HL-60 (cell line): ENCODE data around the gene ASS1.

Source experiments
- GABPA ChIP-seq: IDR thresholded peaks from 2 replicates; pipeline ENCODE4 v1.6.1; 2012; ENCODE audit warnings: low read depth
- POLR2AphosphoS5 ChIP-seq: IDR thresholded peaks from 2 replicates; pipeline ENCODE4 v1.6.1; 2012; ENCODE audit warnings: low read depth
- TF ChIP-seq, protein P1 (sequence below): IDR thresholded peaks from one replicate; pipeline ENCODE4 v1.5.1; 2011; ENCODE audit warnings: low read length, control low read depth, inconsistent platforms; ENCODE audit not compliant: insufficient read depth

DNA sequence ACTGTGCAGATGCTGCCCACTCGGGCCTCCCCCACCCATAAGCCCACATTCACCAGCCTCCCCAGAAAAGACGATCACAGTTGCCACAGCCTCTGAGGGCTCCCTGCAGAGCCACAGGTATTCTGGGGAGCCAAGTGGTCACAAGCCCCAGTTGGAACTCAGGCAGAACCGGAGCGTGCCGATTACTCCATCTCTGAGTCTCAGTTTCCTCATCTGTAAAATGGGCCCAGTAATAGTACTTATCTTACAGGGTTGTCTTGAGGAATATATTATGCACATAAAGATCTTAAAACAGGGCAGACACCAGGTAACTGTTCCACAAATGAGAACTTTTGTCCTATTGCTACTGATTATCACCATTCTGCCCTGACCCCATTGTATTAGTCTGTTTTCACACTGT is 77.0 kb downstream of the ASS1 start:
- TF ChIP-seq, protein P1, sequence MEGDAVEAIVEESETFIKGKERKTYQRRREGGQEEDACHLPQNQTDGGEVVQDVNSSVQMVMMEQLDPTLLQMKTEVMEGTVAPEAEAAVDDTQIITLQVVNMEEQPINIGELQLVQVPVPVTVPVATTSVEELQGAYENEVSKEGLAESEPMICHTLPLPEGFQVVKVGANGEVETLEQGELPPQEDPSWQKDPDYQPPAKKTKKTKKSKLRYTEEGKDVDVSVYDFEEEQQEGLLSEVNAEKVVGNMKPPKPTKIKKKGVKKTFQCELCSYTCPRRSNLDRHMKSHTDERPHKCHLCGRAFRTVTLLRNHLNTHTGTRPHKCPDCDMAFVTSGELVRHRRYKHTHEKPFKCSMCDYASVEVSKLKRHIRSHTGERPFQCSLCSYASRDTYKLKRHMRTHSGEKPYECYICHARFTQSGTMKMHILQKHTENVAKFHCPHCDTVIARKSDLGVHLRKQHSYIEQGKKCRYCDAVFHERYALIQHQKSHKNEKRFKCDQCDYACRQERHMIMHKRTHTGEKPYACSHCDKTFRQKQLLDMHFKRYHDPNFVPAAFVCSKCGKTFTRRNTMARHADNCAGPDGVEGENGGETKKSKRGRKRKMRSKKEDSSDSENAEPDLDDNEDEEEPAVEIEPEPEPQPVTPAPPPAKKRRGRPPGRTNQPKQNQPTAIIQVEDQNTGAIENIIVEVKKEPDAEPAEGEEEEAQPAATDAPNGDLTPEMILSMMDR = no peak
- TF ChIP-seq POLR2AphosphoS5 (no peak), GABPA (no peak)
